GM19193 (cell line): ENCODE data around the gene GTF2H1.

Source experiments
- POLR2A ChIP-seq: IDR thresholded peaks from 4 replicates; pipeline ENCODE4 v1.6.1; 2011; ENCODE audit not compliant: insufficient read depth, insufficient read length; ENCODE audit errors: extremely low read depth

Gene GTF2H1

GRCh38 chr11:18321969-18322711 is at the start of gene GTF2H1, which contains the start of gene HPS5:
Gene GTF2H1, plus strand, starts transcription at chr11:18322567. Its CDS starts 10,508 bp downstream, at chr11:18333075.
Gene HPS5, minus strand, starts transcription at chr11:18322140. Its CDS starts 4,282 bp downstream, at chr11:18317858.
- TF ChIP-seq POLR2A: peak; percentile 99

- TF ChIP-seq POLR2A: no peak
Measured at GRCh38 chr11:18277565-18278271, 44.6 kb upstream of the GTF2H1 start.

GRCh38 chr11:18280438-18281045 is 41.8 kb upstream of the GTF2H1 start:
- TF ChIP-seq POLR2A: no peak

GRCh38 chr11:18282626-18283025 is 39.7 kb upstream of the GTF2H1 start:
- TF ChIP-seq POLR2A: no peak

GRCh38 chr11:18285841-18286240 is 36.5 kb upstream of the GTF2H1 start:
- no peak for TF ChIP-seq POLR2A

- TF ChIP-seq POLR2A: no peak
Measured at GRCh38 chr11:18288911-18289310, 33.5 kb upstream of the GTF2H1 start.

- TF ChIP-seq POLR2A: no peak
Measured at GRCh38 chr11:18294862-18295261, 27.5 kb upstream of the GTF2H1 start.

- TF ChIP-seq POLR2A: no peak
Measured at GRCh38 chr11:18295316-18295715, 27.1 kb upstream of the GTF2H1 start.

- TF ChIP-seq POLR2A: no peak
Measured at GRCh38 chr11:18299721-18300120, 22.6 kb upstream of the GTF2H1 start.

- no peak for TF ChIP-seq POLR2A
Measured at GRCh38 chr11:18304745-18305144, 17.6 kb upstream of the GTF2H1 start.

GRCh38 chr11:18307461-18308139 is 14.8 kb upstream of the GTF2H1 start:
- no peak for TF ChIP-seq POLR2A

GRCh38 chr11:18308242-18308641 is 14.1 kb upstream of the GTF2H1 start:
- TF ChIP-seq POLR2A: no peak

- TF ChIP-seq POLR2A: no peak
Measured at GRCh38 chr11:18309691-18310090, 12.7 kb upstream of the GTF2H1 start.

- no peak for TF ChIP-seq POLR2A
Measured at GRCh38 chr11:18310800-18311340, 11.5 kb upstream of the GTF2H1 start.

- no peak for TF ChIP-seq POLR2A
Measured at GRCh38 chr11:18312012-18312411, 10.4 kb upstream of the GTF2H1 start.
